Measurements from ENCODE around the gene CCDC148. TPM values are rescaled to one million over a fixed set of nuclear protein-coding genes. Genes with fewer than 3 reads are reported as not detected.
A peak's percentile ranks its signal among the peaks of the same experiment; 100 is the strongest.

CCDC148 gene
- polyA plus RNA-seq, 5 donors: 2.7 to 5.4 (median 5.2) TPM

- DNase-seq: no peak
Observed at GRCh38 chr2:158174495-158174894, 282.1 kb downstream of the CCDC148 start.

GRCh38 chr2:158172719-158173118 is 283.8 kb downstream of the CCDC148 start:
- DNase-seq: no peak

- no peak for DNase-seq
Observed at GRCh38 chr2:158154596-158154995, 302.0 kb downstream of the CCDC148 start.

- DNase-seq: no peak
Observed at GRCh38 chr2:158153270-158154015, 303.1 kb downstream of the CCDC148 start.

GRCh38 chr2:158144914-158145625 is 311.5 kb downstream of the CCDC148 start:
- no peak for DNase-seq

GRCh38 chr2:158143703-158144360 is 312.7 kb downstream of the CCDC148 start:
- no peak for DNase-seq

GRCh38 chr2:158142568-158143332 is 313.8 kb downstream of the CCDC148 start:
- DNase-seq: no peak

- DNase-seq: no peak
Observed at GRCh38 chr2:158142165-158142564, 314.4 kb downstream of the CCDC148 start.

GRCh38 chr2:158140201-158140600 is 316.4 kb downstream of the CCDC148 start:
- DNase-seq: no peak

- DNase-seq: no peak
Observed at GRCh38 chr2:158138255-158138654, 318.3 kb downstream of the CCDC148 start.

GRCh38 chr2:158135096-158135495 is 321.5 kb downstream of the CCDC148 start:
- DNase-seq: no peak

GRCh38 chr2:158134655-158135054 is 321.9 kb downstream of the CCDC148 start:
- no peak for DNase-seq

GRCh38 chr2:158134055-158134454 is 322.5 kb downstream of the CCDC148 start:
- DNase-seq: no peak

GRCh38 chr2:158131919-158132566 is 324.5 kb downstream of the CCDC148 start:
- DNase-seq: no peak

- DNase-seq: no peak
Observed at GRCh38 chr2:158131483-158131912, 325.1 kb downstream of the CCDC148 start.

GRCh38 chr2:158130832-158131473 is 325.6 kb downstream of the CCDC148 start:
- DNase-seq: peak; percentile 15 to 17

- no peak for DNase-seq
Observed at GRCh38 chr2:158129037-158129436, 327.5 kb downstream of the CCDC148 start.

GRCh38 chr2:158128168-158128973 is 328.2 kb downstream of the CCDC148 start:
- DNase-seq: no peak

- DNase-seq: no peak
Observed at GRCh38 chr2:158127380-158127804, 329.2 kb downstream of the CCDC148 start.

Data from right lung (tissue), 5 donors.